Sigmoid colon (tissue), 4 donors: ENCODE results near the gene SUSD3.

Experiments used
- CTCF ChIP-seq, 4 experiments: fragments of 450-650 bp in 3 of 4; fragments of 200-600 bp in 1 of 4; IDR thresholded peaks; one replicate each; pipeline ENCODE4 v1.5.1; 2016 to 2019; ENCODE audit warnings: antibody characterized with exemption in 4 of 4, mild to moderate bottlenecking in 3 of 4, moderate library complexity in 2 of 4
- EP300 ChIP-seq, 4 donors: sonication (generic); formaldehyde crosslinking; IDR thresholded peaks; one replicate each; pipeline ENCODE4 v1.6.1; 2017; ENCODE audit warnings: antibody characterized with exemption in 4 of 4
- POLR2A ChIP-seq, 2 donors: fragments of 450-650 bp; IDR thresholded peaks; one replicate each; pipeline ENCODE4 v1.6.1; 2016; ENCODE audit warnings: antibody characterized with exemption in 2 of 2, mild to moderate bottlenecking in 2 of 2, moderate library complexity in 2 of 2
- POLR2AphosphoS5 ChIP-seq, 4 donors: sonication (generic); formaldehyde crosslinking; IDR thresholded peaks; one replicate each; pipeline ENCODE4 v1.6.1; 2017; ENCODE audit warnings: antibody characterized with exemption in 4 of 4

GRCh38 chr9:93068956-93069355 is 10.5 kb downstream of the SUSD3 start:
- no peak for TF ChIP-seq CTCF (IDR thresholded peaks at IDR 0.05)
- TF ChIP-seq EP300 (IDR thresholded peaks at IDR 0.05) = no peak
- no peak for TF ChIP-seq POLR2A (IDR thresholded peaks at IDR 0.05)
- no peak for TF ChIP-seq POLR2AphosphoS5 (IDR thresholded peaks at IDR 0.05)
